HG02840 (cell line): Measurements from ENCODE around the gene PLXNA2.

Experiments used
- ATAC-seq: cut with Tn5 transposase; IDR thresholded peaks from one replicate; pipeline ENCODE4 v1.9.1; 2021; ENCODE audit warnings: mild to moderate bottlenecking, moderate library complexity, moderate number of reproducible peaks; ENCODE audit not compliant: unreplicated experiment, low FRiP score

PLXNA2 gene

GRCh38 chr1:208036918-208037766, 207.0 kb downstream of the PLXNA2 start:
- no peak for ATAC-seq

- no peak for ATAC-seq
Measured at GRCh38 chr1:208036106-208036808, 207.9 kb downstream of the PLXNA2 start.

GRCh38 chr1:208034135-208034534, 210.0 kb downstream of the PLXNA2 start:
- no peak for ATAC-seq

- ATAC-seq, result no peak
Measured at GRCh38 chr1:208033236-208033635, 210.9 kb downstream of the PLXNA2 start.

- ATAC-seq, result no peak
Measured at GRCh38 chr1:208031932-208032320, 212.3 kb downstream of the PLXNA2 start.

- no peak for ATAC-seq
Measured at GRCh38 chr1:208031316-208031931, 212.8 kb downstream of the PLXNA2 start.

GRCh38 chr1:208030288-208031091, 213.7 kb downstream of the PLXNA2 start:
- ATAC-seq, result no peak

- ATAC-seq, result no peak
Measured at GRCh38 chr1:208029381-208030287, 214.6 kb downstream of the PLXNA2 start.

- no peak for ATAC-seq
Measured at GRCh38 chr1:208028526-208028925, 215.7 kb downstream of the PLXNA2 start.

GRCh38 chr1:208027861-208028260, 216.3 kb downstream of the PLXNA2 start:
- no peak for ATAC-seq

- ATAC-seq, result no peak
Measured at GRCh38 chr1:208026880-208027438, 217.2 kb downstream of the PLXNA2 start.

- ATAC-seq, result no peak
Measured at GRCh38 chr1:208025031-208025430, 219.2 kb downstream of the PLXNA2 start.

GRCh38 chr1:208024406-208024805, 219.8 kb downstream of the PLXNA2 start:
- ATAC-seq, result no peak

- ATAC-seq, result no peak
Measured at GRCh38 chr1:208019257-208019656, 224.9 kb downstream of the PLXNA2 start.

GRCh38 chr1:208015255-208015654, 228.9 kb downstream of the PLXNA2 start:
- no peak for ATAC-seq

GRCh38 chr1:208013210-208013609, 231.0 kb downstream of the PLXNA2 start:
- no peak for ATAC-seq

- ATAC-seq, result no peak
Measured at GRCh38 chr1:208012721-208013120, 231.5 kb downstream of the PLXNA2 start.

GRCh38 chr1:208010487-208011071, 233.6 kb downstream of the PLXNA2 start:
- no peak for ATAC-seq
